Measurements from ENCODE around the gene MACROH2A1.

MACROH2A1 gene

GRCh38 chr5:135295852-135296251 is 103.2 kb downstream of the MACROH2A1 start:
- TF ChIP-seq CTCF (conservative IDR thresholded peaks at IDR 0.05; ENCODE audit: low read depth): no peak
- POLR2A ChIA-PET (ENCODE audit: low non-redundant PET): no interaction called here
- no peak overlapping the region for H3K27ac ChIP-seq
- no peak for DNase-seq (ENCODE audit: low spot score)
- CTCF ChIA-PET: interaction anchor here (0.7 kb wide), 1 partner anchor 361 kb away, joined by 3 read pairs; no protein-coding TSS in a partner anchor

GRCh38 chr5:135294793-135295192 is 104.2 kb downstream of the MACROH2A1 start:
- ChIA-PET POLR2A (ENCODE audit: low non-redundant PET) (no interaction called here), CTCF (no interaction called here)
- H3K27ac ChIP-seq: no peak overlapping the region
- TF ChIP-seq CTCF (conservative IDR thresholded peaks at IDR 0.05; ENCODE audit: low read depth): no peak
- DNase-seq (ENCODE audit: low spot score): no peak

GRCh38 chr5:135289651-135290050 is 109.4 kb downstream of the MACROH2A1 start:
- no peak for TF ChIP-seq CTCF (conservative IDR thresholded peaks at IDR 0.05; ENCODE audit: low read depth)
- POLR2A ChIA-PET (ENCODE audit: low non-redundant PET): no interaction called here
- CTCF ChIA-PET: no interaction called here
- H3K27ac ChIP-seq: no peak overlapping the region
- no peak for DNase-seq (ENCODE audit: low spot score)

- no peak for DNase-seq (ENCODE audit: low spot score)
- no peak overlapping the region for H3K27ac ChIP-seq
- CTCF ChIA-PET: no interaction called here
- TF ChIP-seq CTCF (conservative IDR thresholded peaks at IDR 0.05; ENCODE audit: low read depth): no peak
- POLR2A ChIA-PET (ENCODE audit: low non-redundant PET): no interaction called here
Observed at GRCh38 chr5:135287551-135287950, 111.5 kb downstream of the MACROH2A1 start.

Data from RWPE1 (cell line).